ENCODE results near the gene LIN7A.

GRCh38 chr12:80937391-80938238, at the start of gene LIN7A:
- TF ChIP-seq POLR2AphosphoS5 (IDR thresholded peaks at IDR 0.05; ENCODE audit: low read depth, low read length) (no peak), PAX5 (IDR thresholded peaks at IDR 0.05; ENCODE audit: insufficient read depth, low read length, severe bottlenecking) (no peak), POLR2A (IDR thresholded peaks at IDR 0.05; ENCODE audit: low read depth, low read length) (no peak), TAF1 (IDR thresholded peaks at IDR 0.05; ENCODE audit: low read depth, low read length) (no peak)

Measured in GM12891 (cell line).